ENCODE measurements around the gene ADIPOR2. TPM values are rescaled to one million over a fixed set of nuclear protein-coding genes. Genes with fewer than 3 reads are reported as not detected.

Gene ADIPOR2
- total and polyA plus RNA-seq, 2 donors (not counting 1 experiment from before 2014, with no cell fraction given) = 43.1 to 46.1 TPM

- no peaks in the 10 kb centered on the region for H3K9me3 ChIP-seq (ENCODE audit: control insufficient read depth, insufficient read depth, low read depth, low read length)
- H3K9ac ChIP-seq (ENCODE audit: insufficient read depth, low read length) = no peak overlapping the region
- peaks cover 24% of the 10 kb centered on the region for H3K79me2 ChIP-seq (ENCODE audit: control insufficient read depth, insufficient read depth, low read length)
- no peaks in the 10 kb centered on the region for H3K36me3 ChIP-seq (ENCODE audit: control insufficient read depth, insufficient read depth, low read length)
- H4K20me1 ChIP-seq (ENCODE audit: control insufficient read depth, extremely low read depth, insufficient read depth, low read length) = peaks cover 2% of the 10 kb centered on the region
- no peak for TF ChIP-seq EZH2 (IDR thresholded peaks at IDR 0.05; ENCODE audit: low read length, missing control alignments)
- TF ChIP-seq, protein P1, sequence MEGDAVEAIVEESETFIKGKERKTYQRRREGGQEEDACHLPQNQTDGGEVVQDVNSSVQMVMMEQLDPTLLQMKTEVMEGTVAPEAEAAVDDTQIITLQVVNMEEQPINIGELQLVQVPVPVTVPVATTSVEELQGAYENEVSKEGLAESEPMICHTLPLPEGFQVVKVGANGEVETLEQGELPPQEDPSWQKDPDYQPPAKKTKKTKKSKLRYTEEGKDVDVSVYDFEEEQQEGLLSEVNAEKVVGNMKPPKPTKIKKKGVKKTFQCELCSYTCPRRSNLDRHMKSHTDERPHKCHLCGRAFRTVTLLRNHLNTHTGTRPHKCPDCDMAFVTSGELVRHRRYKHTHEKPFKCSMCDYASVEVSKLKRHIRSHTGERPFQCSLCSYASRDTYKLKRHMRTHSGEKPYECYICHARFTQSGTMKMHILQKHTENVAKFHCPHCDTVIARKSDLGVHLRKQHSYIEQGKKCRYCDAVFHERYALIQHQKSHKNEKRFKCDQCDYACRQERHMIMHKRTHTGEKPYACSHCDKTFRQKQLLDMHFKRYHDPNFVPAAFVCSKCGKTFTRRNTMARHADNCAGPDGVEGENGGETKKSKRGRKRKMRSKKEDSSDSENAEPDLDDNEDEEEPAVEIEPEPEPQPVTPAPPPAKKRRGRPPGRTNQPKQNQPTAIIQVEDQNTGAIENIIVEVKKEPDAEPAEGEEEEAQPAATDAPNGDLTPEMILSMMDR (conservative IDR thresholded peaks at IDR 0.05 in 1 of 2, IDR thresholded peaks at IDR 0.05 in 1 of 2; ENCODE audit: low read depth in 1 of 2, low read length in 2 of 2) = no peak
- DNase-seq (ENCODE audit: low read depth in 2 of 2) = no peak
- no peaks in the 10 kb centered on the region for H3K27me3 ChIP-seq (ENCODE audit: control insufficient read depth, insufficient read depth, low read length)
- peaks cover 4% of the 10 kb centered on the region for H3K4me1 ChIP-seq (ENCODE audit: control insufficient read depth, extremely low read depth, insufficient read depth, low read length)
- H2AFZ ChIP-seq (ENCODE audit: low read length) = no peak overlapping the region
- H3K4me2 ChIP-seq (ENCODE audit: extremely low read depth, insufficient read depth, low read length) = no peak overlapping the region
- H3K27ac ChIP-seq (ENCODE audit: insufficient read depth, low read length) = no peak overlapping the region
- no peak overlapping the region for H3K4me3 ChIP-seq (replicated peaks in 1 of 4; ENCODE audit: control extremely low read depth in 1 of 4, insufficient read depth in 1 of 4, low read depth in 3 of 4, low read length in 4 of 4)
Observed at GRCh38 chr12:1720494-1720893, 29.6 kb downstream of the ADIPOR2 start.

- Histone ChIP-seq H3K27ac (ENCODE audit: insufficient read depth, low read length) (no peak overlapping the region), H3K36me3 (ENCODE audit: control insufficient read depth, insufficient read depth, low read length) (no peaks in the 10 kb centered on the region), H4K20me1 (ENCODE audit: control insufficient read depth, extremely low read depth, insufficient read depth, low read length) (no peaks in the 10 kb centered on the region), H3K79me2 (ENCODE audit: control insufficient read depth, insufficient read depth, low read length) (peaks cover 18% of the 10 kb centered on the region), H2AFZ (ENCODE audit: low read length) (no peak overlapping the region), H3K4me1 (ENCODE audit: control insufficient read depth, extremely low read depth, insufficient read depth, low read length) (no peaks in the 10 kb centered on the region), H3K4me2 (ENCODE audit: extremely low read depth, insufficient read depth, low read length) (no peak overlapping the region), H3K9me3 (ENCODE audit: control insufficient read depth, insufficient read depth, low read depth, low read length) (no peaks in the 10 kb centered on the region), H3K4me3 (replicated peaks in 1 of 4; ENCODE audit: control extremely low read depth in 1 of 4, insufficient read depth in 1 of 4, low read depth in 3 of 4, low read length in 4 of 4) (no peak overlapping the region), H3K27me3 (ENCODE audit: control insufficient read depth, insufficient read depth, low read length) (no peaks in the 10 kb centered on the region), H3K9ac (ENCODE audit: insufficient read depth, low read length) (no peak overlapping the region)
- TF ChIP-seq, protein P1 (conservative IDR thresholded peaks at IDR 0.05 in 1 of 2, IDR thresholded peaks at IDR 0.05 in 1 of 2; ENCODE audit: low read depth in 1 of 2, low read length in 2 of 2) = no peak
- no peak for TF ChIP-seq EZH2 (IDR thresholded peaks at IDR 0.05; ENCODE audit: low read length, missing control alignments)
- DNase-seq (ENCODE audit: low read depth in 2 of 2) = no peak
Observed at GRCh38 chr12:1723721-1724120, 32.9 kb downstream of the ADIPOR2 start.

DNA sequence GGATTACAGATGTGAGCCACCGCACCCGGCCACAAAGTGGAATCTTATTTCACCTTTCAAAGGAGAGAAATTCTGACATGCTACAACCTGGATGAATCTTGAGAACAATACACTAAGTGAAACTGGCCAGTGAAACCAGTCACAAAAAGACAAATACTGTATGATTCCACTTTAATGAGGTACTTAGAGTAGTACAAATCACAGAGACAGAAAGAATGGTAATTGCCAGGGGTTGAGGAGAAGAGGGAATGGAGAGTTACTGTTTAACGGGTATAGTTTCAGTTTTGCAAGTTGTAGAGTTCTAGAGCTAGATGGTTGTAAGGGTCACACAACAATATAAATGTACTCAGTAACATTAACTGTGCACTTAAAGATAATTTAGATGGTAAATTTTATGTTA lies 33.4 kb downstream of the ADIPOR2 start:
- Histone ChIP-seq H4K20me1 (ENCODE audit: control insufficient read depth, extremely low read depth, insufficient read depth, low read length) (no peaks in the 10 kb centered on the region), H3K79me2 (ENCODE audit: control insufficient read depth, insufficient read depth, low read length) (peaks cover 15% of the 10 kb centered on the region), H3K4me2 (ENCODE audit: extremely low read depth, insufficient read depth, low read length) (no peak overlapping the region), H3K4me3 (replicated peaks in 1 of 4; ENCODE audit: control extremely low read depth in 1 of 4, insufficient read depth in 1 of 4, low read depth in 3 of 4, low read length in 4 of 4) (no peak overlapping the region), H2AFZ (ENCODE audit: low read length) (no peak overlapping the region), H3K9me3 (ENCODE audit: control insufficient read depth, insufficient read depth, low read depth, low read length) (no peaks in the 10 kb centered on the region), H3K27me3 (ENCODE audit: control insufficient read depth, insufficient read depth, low read length) (no peaks in the 10 kb centered on the region), H3K27ac (ENCODE audit: insufficient read depth, low read length) (no peak overlapping the region), H3K9ac (ENCODE audit: insufficient read depth, low read length) (no peak overlapping the region), H3K4me1 (ENCODE audit: control insufficient read depth, extremely low read depth, insufficient read depth, low read length) (no peaks in the 10 kb centered on the region), H3K36me3 (ENCODE audit: control insufficient read depth, insufficient read depth, low read length) (no peaks in the 10 kb centered on the region)
- no peak for TF ChIP-seq EZH2 (IDR thresholded peaks at IDR 0.05; ENCODE audit: low read length, missing control alignments)
- TF ChIP-seq, protein P1 (conservative IDR thresholded peaks at IDR 0.05 in 1 of 2, IDR thresholded peaks at IDR 0.05 in 1 of 2; ENCODE audit: low read depth in 1 of 2, low read length in 2 of 2) = no peak
- DNase-seq (ENCODE audit: low read depth in 2 of 2) = no peak

Data from fibroblast of lung (primary cell).